Measurements from ENCODE around the gene PTPRE.

DNA sequence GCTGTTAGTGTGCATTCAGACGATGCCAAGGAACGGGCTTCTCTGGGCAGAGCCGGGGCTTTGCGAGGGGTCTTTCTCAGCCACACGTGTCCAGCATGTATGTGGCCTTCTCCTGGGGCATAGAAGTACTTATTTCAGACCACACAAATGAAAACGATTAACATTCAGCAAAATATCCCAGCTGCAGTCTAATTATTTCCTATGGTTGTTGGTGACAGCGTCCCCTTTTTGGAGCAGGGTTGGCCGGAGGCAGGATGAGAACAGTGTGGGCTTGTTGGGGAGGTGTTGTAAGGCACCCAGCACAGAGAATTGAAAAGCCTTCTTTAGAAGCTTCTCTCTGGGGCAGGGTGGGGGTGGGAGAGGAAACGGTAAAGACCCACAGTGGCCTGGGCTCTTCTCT, 54.2 kb downstream of the PTPRE start:
- TF ChIP-seq POLR2A (IDR thresholded peaks at IDR 0.05), result no peak
- TF ChIP-seq, protein P1, sequence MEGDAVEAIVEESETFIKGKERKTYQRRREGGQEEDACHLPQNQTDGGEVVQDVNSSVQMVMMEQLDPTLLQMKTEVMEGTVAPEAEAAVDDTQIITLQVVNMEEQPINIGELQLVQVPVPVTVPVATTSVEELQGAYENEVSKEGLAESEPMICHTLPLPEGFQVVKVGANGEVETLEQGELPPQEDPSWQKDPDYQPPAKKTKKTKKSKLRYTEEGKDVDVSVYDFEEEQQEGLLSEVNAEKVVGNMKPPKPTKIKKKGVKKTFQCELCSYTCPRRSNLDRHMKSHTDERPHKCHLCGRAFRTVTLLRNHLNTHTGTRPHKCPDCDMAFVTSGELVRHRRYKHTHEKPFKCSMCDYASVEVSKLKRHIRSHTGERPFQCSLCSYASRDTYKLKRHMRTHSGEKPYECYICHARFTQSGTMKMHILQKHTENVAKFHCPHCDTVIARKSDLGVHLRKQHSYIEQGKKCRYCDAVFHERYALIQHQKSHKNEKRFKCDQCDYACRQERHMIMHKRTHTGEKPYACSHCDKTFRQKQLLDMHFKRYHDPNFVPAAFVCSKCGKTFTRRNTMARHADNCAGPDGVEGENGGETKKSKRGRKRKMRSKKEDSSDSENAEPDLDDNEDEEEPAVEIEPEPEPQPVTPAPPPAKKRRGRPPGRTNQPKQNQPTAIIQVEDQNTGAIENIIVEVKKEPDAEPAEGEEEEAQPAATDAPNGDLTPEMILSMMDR (IDR thresholded peaks at IDR 0.05), result no peak

All from right lobe of liver (tissue), 4 donors.